GM12878 (cell line): Measurements from ENCODE around the gene THUMPD3. TPM values are rescaled to one million over a fixed set of nuclear protein-coding genes. Genes with fewer than 3 reads are reported as not detected.

ENCODE experiments used
- ATAC-seq: fragments of 200-7000 bp; cut with Tn5 transposase; 3 replicates; pipeline ENCODE4 v1.9.1; 2020; ENCODE audit warnings: mild to moderate bottlenecking, moderate library complexity
- BruUV-seq: library from RNA; stranded (reverse); fragments of 400-500 nt; replicated peaks from 2 replicates; lab custom pipeline; 2021; lab: Mats Ljungman, UMichigan
- CTCF ChIA-PET: fragments of 300-600 bp; sonication (Branson Sonifier 250); formaldehyde crosslinking; extraction: SDS; loops from one replicate; lab custom pipeline; 2021; ENCODE audit warnings: inconsistent platforms; lab: Yijun Ruan, JAX
- POLR2A ChIA-PET: fragments of 350-600 bp; formaldehyde crosslinking; extraction: SDS; loops from one replicate; lab custom pipeline; 2021; ENCODE audit warnings: inconsistent platforms; lab: Charles Lee
- RAD21 ChIA-PET: fragments of 300-600 bp; sonication (Branson Sonifier 250); formaldehyde crosslinking; loops from one replicate; lab custom pipeline; 2023; ENCODE audit warnings: antibody characterized with exemption; ENCODE audit not compliant: unreplicated experiment; lab: Charles Lee
- SMC1A ChIA-PET: fragments of 300-600 bp; sonication (Branson Sonifier 250); formaldehyde crosslinking; loops from one replicate; lab custom pipeline; 2023; ENCODE audit not compliant: unreplicated experiment, uncharacterized antibody; lab: Charles Lee
- DNase-seq: peaks from one replicate; pipeline ENCODE4 v3.0.0-alpha.2; 2011; ENCODE audit warnings: low read depth, low spot score
- FAIRE-seq: peaks from 3 replicates; lab custom pipeline; 2011; peaks lifted over from hg19 to GRCh38; lab: Jason Lieb, UNC
- H2AFZ ChIP-seq: 2 replicates; pipeline ENCODE4 v1.6.0; 2011; ENCODE audit warnings: low read depth, low read length, control low read depth; ENCODE audit not compliant: control insufficient read depth
- H3K27ac ChIP-seq: 2 replicates; pipeline ENCODE4 v1.5.1; 2011; ENCODE audit warnings: control low read depth; ENCODE audit not compliant: control insufficient read depth, insufficient read depth
- H3K27me3 ChIP-seq, 2 experiments: replicated peaks in 1 of 2; 2 replicates each; pipeline versions ENCODE4 v1.6.0 to v1.6.1; 2011; ENCODE audit warnings: low read length in 1 of 2; ENCODE audit not compliant: control insufficient read depth in 2 of 2, insufficient read depth in 2 of 2
- H3K36me3 ChIP-seq, 2 experiments: 2 replicates each; pipeline ENCODE4 v1.5.1; 2011; ENCODE audit warnings: low read length in 1 of 2; ENCODE audit not compliant: control insufficient read depth in 2 of 2, insufficient read depth in 2 of 2
- H3K4me1 ChIP-seq: 2 replicates; pipeline ENCODE4 v1.6.1; 2011; ENCODE audit warnings: mild to moderate bottlenecking, low read length, moderate library complexity, mixed read lengths; ENCODE audit not compliant: control insufficient read depth, insufficient read depth
- H3K4me2 ChIP-seq: 2 replicates; pipeline ENCODE4 v1.6.0; 2011; ENCODE audit warnings: control low read depth; ENCODE audit not compliant: control insufficient read depth, insufficient read depth
- H3K4me3 ChIP-seq: fragments of 200-600 bp; sonication (generic); 2 replicates; pipeline ENCODE4 v1.5.1; 2016
- H3K79me2 ChIP-seq: 2 replicates; pipeline ENCODE4 v1.6.0; 2011; ENCODE audit warnings: low read length; ENCODE audit not compliant: control insufficient read depth, insufficient read depth
- H3K9ac ChIP-seq: 2 replicates; pipeline ENCODE4 v1.8.0; 2011; ENCODE audit warnings: low read length, control low read depth, mixed read lengths; ENCODE audit not compliant: control insufficient read depth, insufficient read depth
- H3K9me3 ChIP-seq: replicated peaks from 3 replicates; pipeline ENCODE4 v1.5.1; 2011; ENCODE audit warnings: mild to moderate bottlenecking, low read length; ENCODE audit not compliant: control insufficient read depth, insufficient read depth
- H4K20me1 ChIP-seq: 2 replicates; pipeline ENCODE4 v1.6.0; 2011; ENCODE audit not compliant: control insufficient read depth, insufficient read depth
- POLR2A ChIP-seq: IDR thresholded peaks from 2 replicates; pipeline ENCODE4 v1.6.1; 2011; ENCODE audit warnings: low read depth, mild to moderate bottlenecking, low read length
- WGBS: methylation state at CpG from one replicate; pipeline ENCODE4 v1.1.6; 2016; ENCODE audit warnings: low lambda C conversion rate; ENCODE audit not compliant: insufficient replicate concordance, insufficient coverage; ENCODE audit errors: missing lambda C conversion rate; 5-methylcytosine and 5-hydroxymethylcytosine counted together
- in situ Hi-C: fragments of 300-500 bp; cut with MboI; formaldehyde crosslinking; loops from 9 replicates; pipeline ENCODE4 v1.14.3; 2018; ENCODE audit warnings: mixed read lengths
- intact Hi-C: fragments of 100-400 bp; cut with micrococcal nuclease; formaldehyde crosslinking; loops from one replicate; pipeline ENCODE4 v1.14.2; 2022; ENCODE audit not compliant: unreplicated experiment
- polyA plus RNA-seq, 11 experiments: library from polyadenylated mRNA; depleted of rRNA in 4 of 11; unstranded in 6 of 11; stranded (reverse) in 5 of 11; fragments of >200 nt; fragmentation: Nextera tagmentation in 4 of 11; fragmentation: Illumina TruSeq in 1 of 11; extraction: Ambion mirVana in 4 of 11; extraction: Trizol in 1 of 11; gene quantifications; 1 replicate in 1 of 11; 2 replicates in 10 of 11; pipeline versions ENCODE4 v1.2.1 to v1.2.3, GENCODE V29; 2011 to 2016; ENCODE audit warnings: inconsistent platforms in 2 of 11, missing spikeins in 2 of 11, low read depth in 1 of 11
- total RNA-seq, 4 experiments: library from RNA; depleted of rRNA in 3 of 4; stranded (reverse); fragments of >200 nt in 3 of 4; fragmentation: Illumina TruSeq in 1 of 4; extraction: Trizol in 1 of 4; gene quantifications; 2 replicates each; pipeline versions ENCODE4 v1.2.1 to v1.2.3, GENCODE V29; 2013 to 2021
- TF ChIP-seq, protein P1 (sequence below): fragments of 450-650 bp; IDR thresholded peaks from 2 replicates; pipeline ENCODE4 v1.6.1; 2016; ENCODE audit warnings: mild to moderate bottlenecking, moderate library complexity, borderline replicate concordance

Gene THUMPD3
- total and polyA plus RNA-seq, 10 of the 15 experiments (the other 5 are each of a cell fraction or from before 2014, with no cell fraction given), result 28.7 to 47.4 (median 41.8) TPM

DNA sequence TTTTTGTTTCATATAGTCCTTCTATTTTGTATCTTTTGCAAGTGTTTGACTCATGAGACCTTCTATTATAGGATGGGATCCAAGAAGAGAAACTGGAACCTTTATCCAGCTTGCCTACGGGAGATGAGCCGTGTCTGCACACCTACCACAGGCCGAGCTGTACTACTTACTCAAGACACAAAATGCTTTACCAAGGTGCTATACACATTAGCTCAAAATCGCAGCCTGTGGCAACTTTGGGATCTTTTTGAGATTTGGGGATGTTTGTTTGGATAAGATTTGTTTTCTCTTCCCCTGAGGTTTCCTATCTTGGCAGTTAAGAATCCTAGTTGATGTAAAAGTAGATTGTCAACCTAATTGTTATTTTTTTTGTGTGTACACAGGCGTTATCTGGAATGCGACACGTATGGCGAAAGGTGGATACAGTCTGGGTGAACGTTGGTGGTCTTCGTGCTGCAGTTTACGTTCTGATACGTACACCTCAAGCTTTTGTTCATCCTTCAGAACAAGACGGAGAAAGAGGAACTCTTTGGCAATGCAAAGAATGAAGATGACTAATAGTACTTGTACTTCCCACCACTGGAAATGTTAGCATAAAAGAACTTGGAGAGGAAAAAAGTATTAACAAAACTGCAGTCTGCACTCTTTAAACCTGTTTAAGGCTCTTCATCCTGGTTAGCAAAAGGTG, 21.4 kb downstream of the THUMPD3 start:
- ATAC-seq (no peak), FAIRE-seq (no peak), DNase-seq (no peak)
- no peaks in the 10 kb centered on the region for H3K27me3 ChIP-seq
- no peak overlapping the region for H3K4me3 ChIP-seq
- no peak overlapping the region for H3K9ac ChIP-seq
- H3K9me3 ChIP-seq, result no peaks in the 10 kb centered on the region
- no peaks in the 10 kb centered on the region for H3K4me1 ChIP-seq
- intact Hi-C loops, result no loop called here
- in situ Hi-C loops, result no loop called here
- ChIA-PET SMC1A (interaction anchor here (0.9 to 2.3 kb wide), 5 partner anchors 10 to 22 kb away, joined by 3 to 13 read pairs (median 4); no protein-coding TSS in a partner anchor), CTCF (interaction anchor here (1.6 to 1.9 kb wide), 3 partner anchors 12 to 22 kb away, joined by 3 to 4 read pairs (median 4); partner anchors contain the start of gene THUMPD3), POLR2A (interaction anchor here (0.7 kb wide), 1 partner anchor 13 kb away, joined by 3 read pairs; no protein-coding TSS in a partner anchor), RAD21 (interaction anchor here (1.5 kb wide), 1 partner anchor 37 kb away, joined by 5 read pairs; no protein-coding TSS in a partner anchor)
- WGBS, result 92% methylated on average over 13 of the region's 13 CpGs
- no peak overlapping the region for H3K4me2 ChIP-seq
- peaks cover 6% of the 10 kb centered on the region for H3K79me2 ChIP-seq
- peak; percentile 55 for TF ChIP-seq POLR2A
- TF ChIP-seq, protein P1, sequence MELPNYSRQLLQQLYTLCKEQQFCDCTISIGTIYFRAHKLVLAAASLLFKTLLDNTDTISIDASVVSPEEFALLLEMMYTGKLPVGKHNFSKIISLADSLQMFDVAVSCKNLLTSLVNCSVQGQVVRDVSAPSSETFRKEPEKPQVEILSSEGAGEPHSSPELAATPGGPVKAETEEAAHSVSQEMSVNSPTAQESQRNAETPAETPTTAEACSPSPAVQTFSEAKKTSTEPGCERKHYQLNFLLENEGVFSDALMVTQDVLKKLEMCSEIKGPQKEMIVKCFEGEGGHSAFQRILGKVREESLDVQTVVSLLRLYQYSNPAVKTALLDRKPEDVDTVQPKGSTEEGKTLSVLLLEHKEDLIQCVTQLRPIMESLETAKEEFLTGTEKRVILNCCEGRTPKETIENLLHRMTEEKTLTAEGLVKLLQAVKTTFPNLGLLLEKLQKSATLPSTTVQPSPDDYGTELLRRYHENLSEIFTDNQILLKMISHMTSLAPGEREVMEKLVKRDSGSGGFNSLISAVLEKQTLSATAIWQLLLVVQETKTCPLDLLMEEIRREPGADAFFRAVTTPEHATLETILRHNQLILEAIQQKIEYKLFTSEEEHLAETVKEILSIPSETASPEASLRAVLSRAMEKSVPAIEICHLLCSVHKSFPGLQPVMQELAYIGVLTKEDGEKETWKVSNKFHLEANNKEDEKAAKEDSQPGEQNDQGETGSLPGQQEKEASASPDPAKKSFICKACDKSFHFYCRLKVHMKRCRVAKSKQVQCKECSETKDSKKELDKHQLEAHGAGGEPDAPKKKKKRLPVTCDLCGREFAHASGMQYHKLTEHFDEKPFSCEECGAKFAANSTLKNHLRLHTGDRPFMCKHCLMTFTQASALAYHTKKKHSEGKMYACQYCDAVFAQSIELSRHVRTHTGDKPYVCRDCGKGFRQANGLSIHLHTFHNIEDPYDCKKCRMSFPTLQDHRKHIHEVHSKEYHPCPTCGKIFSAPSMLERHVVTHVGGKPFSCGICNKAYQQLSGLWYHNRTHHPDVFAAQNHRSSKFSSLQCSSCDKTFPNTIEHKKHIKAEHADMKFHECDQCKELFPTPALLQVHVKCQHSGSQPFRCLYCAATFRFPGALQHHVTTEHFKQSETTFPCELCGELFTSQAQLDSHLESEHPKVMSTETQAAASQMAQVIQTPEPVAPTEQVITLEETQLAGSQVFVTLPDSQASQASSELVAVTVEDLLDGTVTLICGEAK, result no peak
- no peaks in the 10 kb centered on the region; the same call in 1 of the 2 replicates for H4K20me1 ChIP-seq
- no peak overlapping the region for H3K27ac ChIP-seq
- H2AFZ ChIP-seq, result no peak overlapping the region
- peaks cover 6 to 36% of the 10 kb centered on the region in 2 experiments for H3K36me3 ChIP-seq
- BruUV-seq, result no TSS peak
